ENCODE measurements around the gene ENKUR. TPM values are rescaled to one million over a fixed set of nuclear protein-coding genes. Genes with fewer than 3 reads are reported as not detected.

The ENKUR gene
- total RNA-seq, 1 experiment from 2014 or later: not detected

- H3F3A ChIP-seq (ENCODE audit: low read length, unreplicated experiment): no peaks in the 10 kb centered on the region
- TF ChIP-seq EZH2 (IDR thresholded peaks at IDR 0.05; ENCODE audit: low read length, unreplicated experiment) (no peak), EZH2phosphoT487 (IDR thresholded peaks at IDR 0.05; ENCODE audit: borderline replicate concordance, low read length) (no peak), CTCF (conservative IDR thresholded peaks at IDR 0.05; ENCODE audit: low read depth, low read length) (no peak)
- no peak for ATAC-seq
- no peaks in the 10 kb centered on the region for H3K9me2 ChIP-seq (replicated peaks; ENCODE audit: low read length)
- no peaks in the 10 kb centered on the region for H3K9me3 ChIP-seq (ENCODE audit: low read length)
- BruUV-seq (replicated peaks): no TSS peak
- H3K79me2 ChIP-seq (ENCODE audit: low read length): no peaks in the 10 kb centered on the region
- H3K4me3 ChIP-seq (ENCODE audit: low read length): no peak overlapping the region
- ChIA-PET POLR2A (ENCODE audit: unreplicated experiment) (no interaction called here), CTCF (no interaction called here)
- no peak for DNase-seq
- no peaks in the 10 kb centered on the region for H4K20me1 ChIP-seq (ENCODE audit: low read length)
- no peaks in the 10 kb centered on the region for H3K27me3 ChIP-seq (ENCODE audit: low read length)
- H3K9ac ChIP-seq (ENCODE audit: low read length): no peak overlapping the region
- intact Hi-C loops (cut with micrococcal nuclease): no loop called here
- H3K4me2 ChIP-seq (ENCODE audit: low read length): no peak overlapping the region
- no peak overlapping the region for H3K27ac ChIP-seq (ENCODE audit: low read length)
- H3K36me3 ChIP-seq (ENCODE audit: low read depth, low read length): no peaks in the 10 kb centered on the region
- H2AFZ ChIP-seq (ENCODE audit: low read length): no peak overlapping the region
- no peaks in the 10 kb centered on the region for H3K4me1 ChIP-seq (ENCODE audit: insufficient read depth, low read length)
Observed at GRCh38 chr10:25049966-25050365, 34.0 kb upstream of the ENKUR start.

DNA sequence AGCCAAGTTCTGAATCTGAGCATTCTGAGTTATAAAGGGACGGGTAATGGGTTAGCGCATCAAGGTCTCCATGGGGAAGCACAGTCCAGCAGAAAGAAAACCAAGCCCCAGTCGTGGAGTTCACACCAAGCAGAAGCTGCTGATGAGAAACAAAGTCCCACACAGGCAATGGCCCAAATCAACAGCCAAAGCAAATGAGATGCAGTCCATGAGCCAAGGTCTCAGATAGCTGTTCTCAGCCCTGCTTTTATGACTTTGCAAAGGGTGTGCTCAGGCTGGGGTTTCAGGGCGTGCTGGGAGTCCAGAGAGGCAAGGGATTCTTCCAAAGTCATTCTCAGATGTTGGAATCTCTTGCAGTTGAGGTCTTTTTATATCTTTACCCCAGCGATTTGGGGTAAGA is 32.5 kb upstream of the ENKUR start:
- intact Hi-C loops (cut with micrococcal nuclease): no loop called here
- BruUV-seq (replicated peaks): no TSS peak
- Histone ChIP-seq H4K20me1 (ENCODE audit: low read length) (no peaks in the 10 kb centered on the region), H2AFZ (ENCODE audit: low read length) (no peak overlapping the region), H3K27ac (ENCODE audit: low read length) (no peak overlapping the region), H3K79me2 (ENCODE audit: low read length) (no peaks in the 10 kb centered on the region), H3K4me1 (ENCODE audit: insufficient read depth, low read length) (no peaks in the 10 kb centered on the region), H3K27me3 (ENCODE audit: low read length) (no peaks in the 10 kb centered on the region), H3K9me3 (ENCODE audit: low read length) (no peaks in the 10 kb centered on the region), H3K4me2 (ENCODE audit: low read length) (no peak overlapping the region), H3K4me3 (ENCODE audit: low read length) (no peak overlapping the region), H3K36me3 (ENCODE audit: low read depth, low read length) (no peaks in the 10 kb centered on the region), H3K9me2 (replicated peaks; ENCODE audit: low read length) (no peaks in the 10 kb centered on the region), H3F3A (ENCODE audit: low read length, unreplicated experiment) (no peaks in the 10 kb centered on the region), H3K9ac (ENCODE audit: low read length) (no peak overlapping the region)
- DNase-seq (no peak), ATAC-seq (no peak)
- no peak for TF ChIP-seq CTCF (conservative IDR thresholded peaks at IDR 0.05; ENCODE audit: low read depth, low read length)
- TF ChIP-seq EZH2 (IDR thresholded peaks at IDR 0.05; ENCODE audit: low read length, unreplicated experiment): no peak
- no peak for TF ChIP-seq EZH2phosphoT487 (IDR thresholded peaks at IDR 0.05; ENCODE audit: borderline replicate concordance, low read length)
- POLR2A ChIA-PET (ENCODE audit: unreplicated experiment): no interaction called here
- CTCF ChIA-PET: no interaction called here

- Histone ChIP-seq H3K27ac (ENCODE audit: low read length) (no peak overlapping the region), H3K79me2 (ENCODE audit: low read length) (no peaks in the 10 kb centered on the region), H3K36me3 (ENCODE audit: low read depth, low read length) (no peaks in the 10 kb centered on the region), H3K9me2 (replicated peaks; ENCODE audit: low read length) (no peaks in the 10 kb centered on the region), H3K27me3 (ENCODE audit: low read length) (no peaks in the 10 kb centered on the region), H3F3A (ENCODE audit: low read length, unreplicated experiment) (no peaks in the 10 kb centered on the region), H2AFZ (ENCODE audit: low read length) (no peak overlapping the region), H3K9me3 (ENCODE audit: low read length) (no peaks in the 10 kb centered on the region), H3K4me2 (ENCODE audit: low read length) (no peak overlapping the region), H3K4me1 (ENCODE audit: insufficient read depth, low read length) (no peaks in the 10 kb centered on the region), H4K20me1 (ENCODE audit: low read length) (no peaks in the 10 kb centered on the region), H3K9ac (ENCODE audit: low read length) (no peak overlapping the region), H3K4me3 (ENCODE audit: low read length) (no peak overlapping the region)
- DNase-seq: peak; percentile 56
- intact Hi-C loops (cut with micrococcal nuclease): no loop called here
- no TSS peak for BruUV-seq (replicated peaks)
- ChIA-PET POLR2A (ENCODE audit: unreplicated experiment) (no interaction called here), CTCF (interaction anchor here (0.6 kb wide), 1 partner anchor 34 kb away, joined by 3 read pairs; no protein-coding TSS in a partner anchor)
- TF ChIP-seq EZH2phosphoT487 (IDR thresholded peaks at IDR 0.05; ENCODE audit: borderline replicate concordance, low read length) (no peak), EZH2 (IDR thresholded peaks at IDR 0.05; ENCODE audit: low read length, unreplicated experiment) (no peak), CTCF (conservative IDR thresholded peaks at IDR 0.05; ENCODE audit: low read depth, low read length) (no peak)
- no peak for ATAC-seq
Observed at GRCh38 chr10:25047591-25048301, 31.8 kb upstream of the ENKUR start.

All from PC-3 (cell line).